ENCODE results near the gene RNU5B-1.

DNA sequence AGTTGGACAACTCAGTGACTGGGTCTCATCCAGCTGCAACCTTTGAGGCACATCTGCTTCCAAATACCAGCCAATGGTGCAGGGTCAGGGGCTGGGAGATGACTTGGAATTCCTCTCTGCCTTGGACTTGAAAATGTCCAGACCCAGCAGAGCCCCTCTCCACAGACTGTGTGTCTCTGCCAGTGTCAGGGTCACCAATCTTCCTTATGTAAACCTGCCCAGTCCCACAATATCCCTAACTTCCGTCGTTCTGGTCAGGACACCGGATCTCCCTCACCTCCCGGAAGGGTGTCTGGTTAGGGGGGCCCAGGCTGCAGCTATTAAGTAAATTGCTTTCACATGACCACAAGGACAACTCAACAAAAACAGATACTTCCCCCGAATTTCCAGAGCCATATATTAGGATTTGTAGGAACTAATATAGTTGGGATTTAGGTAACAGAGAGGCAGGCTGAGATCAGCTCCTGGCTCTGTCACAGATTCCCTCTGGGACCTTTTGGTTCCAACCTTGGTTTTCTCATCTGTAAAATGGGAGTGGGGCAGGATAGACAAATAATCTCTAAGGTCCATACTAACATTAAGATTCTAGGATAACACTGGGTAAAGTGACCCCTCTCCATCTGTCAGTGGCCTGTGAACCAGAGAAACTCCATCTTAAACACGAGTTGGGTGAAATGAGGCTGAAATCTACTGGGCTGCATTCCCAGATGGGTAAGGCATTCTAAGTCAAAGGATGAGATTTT lies 42.5 kb downstream of the RNU5B-1 start:
- TF ChIP-seq EZH2phosphoT487 (IDR thresholded peaks at IDR 0.05), result no peak
- TF ChIP-seq, protein P1, sequence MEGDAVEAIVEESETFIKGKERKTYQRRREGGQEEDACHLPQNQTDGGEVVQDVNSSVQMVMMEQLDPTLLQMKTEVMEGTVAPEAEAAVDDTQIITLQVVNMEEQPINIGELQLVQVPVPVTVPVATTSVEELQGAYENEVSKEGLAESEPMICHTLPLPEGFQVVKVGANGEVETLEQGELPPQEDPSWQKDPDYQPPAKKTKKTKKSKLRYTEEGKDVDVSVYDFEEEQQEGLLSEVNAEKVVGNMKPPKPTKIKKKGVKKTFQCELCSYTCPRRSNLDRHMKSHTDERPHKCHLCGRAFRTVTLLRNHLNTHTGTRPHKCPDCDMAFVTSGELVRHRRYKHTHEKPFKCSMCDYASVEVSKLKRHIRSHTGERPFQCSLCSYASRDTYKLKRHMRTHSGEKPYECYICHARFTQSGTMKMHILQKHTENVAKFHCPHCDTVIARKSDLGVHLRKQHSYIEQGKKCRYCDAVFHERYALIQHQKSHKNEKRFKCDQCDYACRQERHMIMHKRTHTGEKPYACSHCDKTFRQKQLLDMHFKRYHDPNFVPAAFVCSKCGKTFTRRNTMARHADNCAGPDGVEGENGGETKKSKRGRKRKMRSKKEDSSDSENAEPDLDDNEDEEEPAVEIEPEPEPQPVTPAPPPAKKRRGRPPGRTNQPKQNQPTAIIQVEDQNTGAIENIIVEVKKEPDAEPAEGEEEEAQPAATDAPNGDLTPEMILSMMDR (IDR thresholded peaks at IDR 0.05), result no peak
- no peak for TF ChIP-seq EZH2 (IDR thresholded peaks at IDR 0.05)

Measured in neural progenitor cell (in vitro differentiated cells).